Vagina (tissue), 2 donors: ENCODE results near the gene CGGBP1. TPM values are rescaled to one million over a fixed set of nuclear protein-coding genes. Genes with fewer than 3 reads are reported as not detected.

Experiments used
- DNase-seq, 2 donors: peaks; one replicate each; pipeline ENCODE4 v3.0.0-alpha.2; 2017; ENCODE audit errors: extremely low spot score in 2 of 2
- H3K27ac ChIP-seq: fragments of 200-600 bp; sonication (generic); one replicate; pipeline ENCODE4 v1.5.1; 2019
- H3K27me3 ChIP-seq: fragments of 200-600 bp; sonication (generic); one replicate; pipeline ENCODE4 v1.5.1; 2019
- H3K36me3 ChIP-seq, 2 donors: fragments of 200-600 bp; sonication (generic); one replicate each; pipeline ENCODE4 v1.5.1; 2017 to 2019
- H3K4me1 ChIP-seq: fragments of 200-600 bp; sonication (generic); one replicate; pipeline ENCODE4 v1.5.1; 2019
- H3K4me3 ChIP-seq, 2 donors: fragments of 200-600 bp; sonication (generic); 1 replicate in 1 of 2; 2 replicates in 1 of 2; pipeline ENCODE4 v1.5.1; 2016 to 2019
- H3K9me3 ChIP-seq: fragments of 200-600 bp; sonication (generic); one replicate; pipeline ENCODE4 v1.5.1; 2019
- CTCF ChIP-seq, 3 experiments: fragments of 450-650 bp in 2 of 3; fragments of 200-600 bp in 1 of 3; sonication (generic) in 1 of 3; IDR thresholded peaks; one replicate each; pipeline ENCODE4 v1.5.1; 2017 to 2019; ENCODE audit warnings: antibody characterized with exemption in 3 of 3, mild to moderate bottlenecking in 2 of 3, moderate library complexity in 2 of 3
- POLR2A ChIP-seq, 2 donors: fragments of 450-650 bp; IDR thresholded peaks; one replicate each; pipeline ENCODE4 v1.6.1; 2017; ENCODE audit warnings: antibody characterized with exemption in 2 of 2, mild to moderate bottlenecking in 2 of 2, moderate library complexity in 2 of 2
- POLR2AphosphoS5 ChIP-seq, 2 donors: sonication (generic); formaldehyde crosslinking; IDR thresholded peaks; one replicate each; pipeline ENCODE4 v1.9.0; 2017; ENCODE audit warnings: antibody characterized with exemption in 2 of 2, mild to moderate bottlenecking in 2 of 2, low read depth in 1 of 2; ENCODE audit not compliant: insufficient read depth in 1 of 2
- intact Hi-C: fragments of 100-400 bp; cut with DNase I; formaldehyde crosslinking; loops from one replicate; pipeline ENCODE4 v1.15.1; 2023
- total RNA-seq: library from RNA; depleted of rRNA; stranded (reverse); fragments of >200 nt; gene quantifications from one replicate; pipeline ENCODE4 v1.2.3, GENCODE V29; 2016

CGGBP1 gene
- total RNA-seq, 1 donor from 2014 or later: 53.3 TPM

GRCh38 chr3:88092270-88092669 is 33.5 kb upstream of the CGGBP1 start:
- no peaks in the 10 kb centered on the region for H3K4me1 ChIP-seq
- TF ChIP-seq POLR2AphosphoS5 (IDR thresholded peaks at IDR 0.05; ENCODE audit: insufficient read depth in 1 of 2, low read depth in 1 of 2) (no peak), POLR2A (IDR thresholded peaks at IDR 0.05) (no peak), CTCF (IDR thresholded peaks at IDR 0.05) (no peak)
- no peaks in the 10 kb centered on the region for H3K9me3 ChIP-seq
- peaks cover 0 to 17% of the 10 kb centered on the region in 2 donors for H3K36me3 ChIP-seq
- no peak overlapping the region for H3K4me3 ChIP-seq
- intact Hi-C loops: no loop called here
- H3K27me3 ChIP-seq: no peaks in the 10 kb centered on the region
- H3K27ac ChIP-seq: no peak overlapping the region
- DNase-seq: no peak

- Histone ChIP-seq H3K27me3 (no peaks in the 10 kb centered on the region), H3K4me1 (no peaks in the 10 kb centered on the region), H3K27ac (no peak overlapping the region), H3K9me3 (no peaks in the 10 kb centered on the region), H3K4me3 (no peak overlapping the region), H3K36me3 (peaks cover 0 to 17% of the 10 kb centered on the region in 2 donors)
- TF ChIP-seq POLR2AphosphoS5 (IDR thresholded peaks at IDR 0.05; ENCODE audit: insufficient read depth in 1 of 2, low read depth in 1 of 2): no peak
- no peak for TF ChIP-seq POLR2A (IDR thresholded peaks at IDR 0.05)
- TF ChIP-seq CTCF (IDR thresholded peaks at IDR 0.05): no peak
- intact Hi-C loops: no loop called here
- DNase-seq: no peak
Observed at GRCh38 chr3:88090681-88091080, 31.9 kb upstream of the CGGBP1 start.

GRCh38 chr3:88084097-88084501 is 25.3 kb upstream of the CGGBP1 start:
- Histone ChIP-seq H3K4me1 (peaks cover 17% of the 10 kb centered on the region), H3K27ac (no peak overlapping the region), H3K27me3 (no peaks in the 10 kb centered on the region), H3K9me3 (no peaks in the 10 kb centered on the region), H3K36me3 (no peaks in the 10 kb centered on the region), H3K4me3 (no peak overlapping the region)
- no peak for TF ChIP-seq CTCF (IDR thresholded peaks at IDR 0.05)
- no peak for TF ChIP-seq POLR2A (IDR thresholded peaks at IDR 0.05)
- no peak for TF ChIP-seq POLR2AphosphoS5 (IDR thresholded peaks at IDR 0.05; ENCODE audit: insufficient read depth in 1 of 2, low read depth in 1 of 2)
- no peak for DNase-seq
- intact Hi-C loops: no loop called here

- Histone ChIP-seq H3K36me3 (no peaks in the 10 kb centered on the region), H3K27me3 (no peaks in the 10 kb centered on the region), H3K9me3 (no peaks in the 10 kb centered on the region), H3K4me3 (no peak overlapping the region), H3K4me1 (peaks cover 18% of the 10 kb centered on the region), H3K27ac (no peak overlapping the region)
- TF ChIP-seq CTCF (IDR thresholded peaks at IDR 0.05) (no peak), POLR2A (IDR thresholded peaks at IDR 0.05) (no peak), POLR2AphosphoS5 (IDR thresholded peaks at IDR 0.05; ENCODE audit: insufficient read depth in 1 of 2, low read depth in 1 of 2) (no peak)
- DNase-seq: no peak
- intact Hi-C loops: no loop called here
Observed at GRCh38 chr3:88082854-88083253, 24.0 kb upstream of the CGGBP1 start.

GRCh38 chr3:88078932-88079331 is 20.1 kb upstream of the CGGBP1 start:
- Histone ChIP-seq H3K36me3 (no peaks in the 10 kb centered on the region), H3K9me3 (no peaks in the 10 kb centered on the region), H3K4me1 (peaks cover 25% of the 10 kb centered on the region), H3K27me3 (no peaks in the 10 kb centered on the region), H3K4me3 (no peak overlapping the region), H3K27ac (no peak overlapping the region)
- intact Hi-C loops: no loop called here
- TF ChIP-seq POLR2A (IDR thresholded peaks at IDR 0.05): no peak
- TF ChIP-seq CTCF (IDR thresholded peaks at IDR 0.05): no peak
- TF ChIP-seq POLR2AphosphoS5 (IDR thresholded peaks at IDR 0.05; ENCODE audit: insufficient read depth in 1 of 2, low read depth in 1 of 2): no peak
- no peak for DNase-seq
